HG03135 (cell line): ENCODE results near the gene MAP4K5.
A peak's percentile ranks its signal among the peaks of the same experiment; 100 is the strongest.
"Not testable (repeated sequence)": the region's sequence is repeated elsewhere in the genome, so short reads cannot be mapped to it uniquely, and the experiment has no call there.

Experiments used
- ATAC-seq: cut with Tn5 transposase; IDR thresholded peaks from one replicate; pipeline ENCODE4 v1.9.1; 2021; ENCODE audit warnings: mild to moderate bottlenecking, moderate library complexity; ENCODE audit not compliant: unreplicated experiment

MAP4K5 gene

DNA sequence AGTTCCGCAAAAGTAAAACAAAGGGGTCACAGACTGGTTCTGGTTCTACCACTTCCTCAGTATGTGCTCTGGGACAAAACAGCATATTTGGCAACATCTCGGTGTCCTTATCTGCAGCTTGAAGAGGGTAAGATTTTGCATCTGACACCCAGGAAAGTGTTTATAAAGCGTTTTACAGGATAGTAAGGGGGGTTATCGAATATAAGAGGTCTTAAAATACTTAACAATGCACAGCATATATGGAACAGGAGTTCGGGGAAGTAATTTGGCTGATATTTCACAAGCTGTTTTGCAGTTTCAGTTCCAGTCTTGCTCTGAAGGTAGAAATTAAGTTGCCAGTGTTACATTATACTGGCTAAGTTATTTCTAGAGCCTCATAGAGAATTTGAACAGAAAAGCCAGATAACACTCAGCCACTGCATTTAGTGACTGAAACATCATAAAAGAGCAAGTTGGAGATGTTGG is 904 bp upstream of the MAP4K5 start:
- peak; percentile 14 for ATAC-seq

DNA sequence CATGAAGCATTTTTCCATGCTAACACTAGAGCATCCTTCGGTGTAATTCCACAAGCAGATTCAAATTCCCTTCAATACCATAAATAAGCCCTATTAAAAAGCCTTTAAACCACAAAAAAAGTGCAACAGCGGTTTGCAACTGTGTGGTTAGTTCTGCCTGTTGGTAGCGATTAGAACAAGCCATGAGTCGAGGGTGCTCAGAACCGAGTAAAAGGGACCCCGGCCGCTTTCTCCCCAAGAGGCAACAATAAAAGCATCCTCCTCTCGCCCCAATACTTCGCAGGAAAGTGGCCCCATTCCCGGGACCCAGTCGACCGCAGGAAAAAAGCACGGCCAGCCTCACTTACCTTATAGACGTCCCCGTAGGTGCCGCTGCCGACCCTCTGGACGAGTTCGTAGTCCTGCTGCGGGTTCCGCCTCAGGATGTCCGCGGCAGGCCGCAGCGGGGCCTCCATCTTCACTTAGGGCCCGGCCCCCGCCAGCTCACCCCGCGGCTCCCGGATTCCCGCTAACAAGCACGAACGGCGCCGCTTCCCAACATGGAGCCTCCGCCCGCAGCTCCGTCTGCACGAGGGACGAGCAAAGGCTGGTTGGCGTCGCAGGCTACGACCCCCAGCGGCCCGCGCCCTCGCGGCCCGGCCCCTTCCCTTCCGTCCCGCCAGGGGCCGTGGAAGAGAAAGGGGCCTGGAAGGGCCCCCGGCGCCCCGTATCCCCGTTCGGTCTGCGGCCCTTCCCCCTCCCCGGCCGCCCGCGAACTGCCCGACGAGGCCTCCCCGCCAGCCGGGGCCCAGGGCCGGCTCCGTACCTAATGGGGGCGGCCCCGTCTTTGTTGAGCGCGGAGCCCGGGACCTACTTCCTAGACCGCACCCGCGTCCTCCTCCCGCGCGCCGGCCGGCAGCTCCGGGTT is 521 bp downstream of the MAP4K5 start:
- ATAC-seq = peak; percentile 39

DNA sequence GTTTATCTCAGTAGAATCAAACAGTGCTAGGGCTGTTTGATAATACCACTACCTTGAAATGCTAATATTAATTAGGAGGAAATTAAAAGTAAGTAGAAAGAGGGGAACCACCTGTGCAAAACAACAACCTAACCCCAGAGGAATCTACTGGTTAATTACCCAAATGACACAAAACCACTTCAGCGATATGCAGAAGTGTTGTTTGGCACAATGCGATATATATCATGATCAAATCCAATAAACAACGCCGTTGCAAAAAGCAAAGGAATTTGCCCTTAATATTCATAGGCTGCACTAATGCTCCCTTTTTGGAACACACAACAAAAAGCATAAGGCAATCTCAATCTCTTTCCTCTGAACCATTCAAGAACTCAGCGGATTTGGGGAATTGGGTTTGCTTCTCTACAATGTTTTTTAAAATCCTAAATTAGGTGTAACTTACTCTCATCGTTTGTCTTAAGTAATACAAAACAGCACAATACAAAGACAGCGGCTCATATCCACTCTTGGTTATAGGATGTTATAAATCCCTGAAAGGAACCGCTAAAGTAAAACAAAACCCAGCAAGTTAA is 1.5 kb downstream of the MAP4K5 start:
- ATAC-seq = no peak

DNA sequence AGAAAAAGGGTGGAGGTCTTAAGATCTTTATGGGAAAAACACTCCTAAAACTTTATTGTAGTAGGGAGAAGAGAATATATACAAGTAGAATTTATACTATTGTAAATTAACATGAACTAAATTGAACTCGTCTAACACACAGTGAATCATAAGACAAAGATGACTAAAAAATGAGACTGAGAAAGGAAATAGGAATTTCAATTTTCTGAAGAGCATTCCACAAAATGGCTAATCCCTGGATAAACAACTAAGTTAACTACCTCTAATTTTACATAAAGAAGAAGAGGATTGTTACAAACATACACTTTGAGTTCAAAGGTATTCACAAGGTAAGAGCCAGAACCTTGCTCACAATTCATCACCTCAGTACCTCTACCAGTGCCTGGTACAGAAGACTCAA is 2.0 kb downstream of the MAP4K5 start:
- no peak for ATAC-seq

DNA sequence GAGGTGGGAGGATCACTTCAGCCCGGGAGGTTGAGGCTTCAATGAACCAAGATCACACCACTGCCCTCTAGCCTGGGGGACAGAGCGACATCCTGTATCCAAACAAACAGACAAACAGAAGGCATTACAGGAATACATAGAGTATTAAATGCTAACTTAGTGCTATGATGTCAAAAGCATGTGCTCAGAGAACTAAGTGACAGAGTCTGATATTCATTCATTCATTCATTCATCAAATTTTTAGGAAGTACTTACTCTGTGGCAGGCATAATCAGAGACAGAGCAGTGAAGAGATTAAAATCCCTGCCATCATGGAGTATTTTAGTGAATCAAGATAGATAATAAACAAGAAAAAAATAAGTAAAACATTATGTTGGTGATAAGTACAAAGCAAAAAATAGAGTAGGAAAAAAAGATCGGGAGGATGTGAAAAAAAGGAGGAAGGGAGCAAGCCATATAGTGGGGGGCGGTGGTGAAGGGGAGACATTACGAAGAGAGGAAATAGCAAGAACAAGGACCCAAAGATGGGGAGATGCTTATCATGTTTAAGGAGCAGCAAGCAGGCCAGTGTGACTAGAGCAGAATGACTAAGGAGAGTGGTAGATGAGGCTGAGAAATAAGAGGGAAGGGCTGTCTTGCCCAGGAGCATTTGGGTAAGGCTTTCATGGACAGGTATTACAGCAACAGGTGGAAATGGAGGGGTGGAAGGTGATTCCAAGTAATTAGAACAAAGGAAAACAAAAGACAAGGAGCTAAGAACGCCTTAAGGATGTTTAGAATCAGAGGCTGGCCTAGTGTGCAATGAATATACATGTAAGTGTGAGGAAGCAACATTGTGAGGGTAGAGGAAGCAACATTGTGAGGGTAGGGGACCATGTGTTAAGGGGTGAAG is 2.8 kb downstream of the MAP4K5 start:
- ATAC-seq = no peak

DNA sequence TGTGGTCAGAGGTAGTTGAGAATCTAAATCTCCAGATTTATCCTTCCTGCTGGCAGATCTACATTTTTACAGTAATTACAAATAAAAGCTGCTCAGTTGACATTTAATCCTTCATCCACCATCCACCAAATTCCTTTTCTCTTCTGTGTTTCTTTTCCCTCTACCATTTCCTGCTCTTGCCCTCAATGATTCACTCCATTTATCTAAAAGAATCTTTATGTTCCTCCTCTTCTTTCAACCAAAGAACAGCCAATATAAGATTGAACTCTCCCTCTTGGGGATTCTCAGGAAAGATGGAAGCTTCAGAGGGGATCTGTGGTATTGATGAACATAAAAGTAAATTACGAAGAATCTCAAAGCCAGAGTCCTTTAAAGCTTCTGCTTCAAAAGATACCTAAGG is 4.4 kb downstream of the MAP4K5 start:
- no peak for ATAC-seq

DNA sequence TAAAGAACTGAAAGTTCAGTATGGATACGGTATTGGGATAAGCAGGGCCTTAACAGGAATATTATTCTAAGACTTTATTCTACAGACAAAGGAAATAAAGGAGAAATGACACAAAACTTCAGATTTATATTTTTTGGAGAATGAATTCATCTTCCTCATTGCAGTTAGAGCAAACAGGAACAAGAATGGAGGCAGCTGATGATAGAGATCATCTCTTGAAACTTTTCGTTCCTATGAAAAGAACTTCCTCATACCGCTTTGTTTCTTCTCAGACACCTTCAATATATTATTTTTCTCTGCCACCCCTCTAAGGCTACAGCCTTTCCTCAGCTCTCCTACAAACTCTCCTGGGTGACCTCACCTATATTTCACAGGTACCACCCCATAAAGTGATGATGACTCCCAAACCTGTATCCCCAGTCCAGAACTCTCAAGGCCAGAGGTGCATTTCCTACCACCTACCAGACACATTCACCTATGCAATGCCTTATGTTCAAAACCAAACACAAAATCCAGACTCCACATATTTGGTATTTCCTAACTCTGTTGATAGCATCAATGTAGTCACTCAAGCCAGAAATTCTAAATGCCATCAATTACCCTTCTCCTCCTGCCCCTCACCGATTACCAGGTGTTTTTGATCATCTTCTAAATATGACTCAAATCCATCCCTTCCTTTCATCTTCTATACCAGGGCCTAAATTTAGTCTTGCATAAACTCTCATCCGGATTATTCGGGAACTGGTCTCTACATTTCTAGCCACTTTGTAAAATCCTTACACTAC is 7.4 kb downstream of the MAP4K5 start:
- no peak for ATAC-seq

DNA sequence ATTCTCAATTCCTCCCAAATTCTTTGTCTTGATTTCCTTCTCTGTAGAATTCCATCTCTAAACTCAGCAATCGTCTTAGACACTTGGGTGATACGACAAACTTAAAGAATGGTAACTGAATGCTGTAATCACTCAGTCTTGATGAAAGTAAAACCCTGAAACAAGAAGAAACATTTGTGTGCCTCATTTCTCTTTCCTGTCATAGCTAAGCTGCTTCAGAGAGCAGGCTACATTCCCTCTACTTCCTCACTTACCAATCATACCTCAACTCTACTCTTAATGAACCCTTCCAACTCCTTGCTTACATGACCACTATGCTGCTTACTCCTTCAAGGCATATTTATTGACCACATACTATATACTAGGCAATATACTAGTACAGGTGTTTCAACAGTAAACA is 8.3 kb downstream of the MAP4K5 start:
- no peak for ATAC-seq

DNA sequence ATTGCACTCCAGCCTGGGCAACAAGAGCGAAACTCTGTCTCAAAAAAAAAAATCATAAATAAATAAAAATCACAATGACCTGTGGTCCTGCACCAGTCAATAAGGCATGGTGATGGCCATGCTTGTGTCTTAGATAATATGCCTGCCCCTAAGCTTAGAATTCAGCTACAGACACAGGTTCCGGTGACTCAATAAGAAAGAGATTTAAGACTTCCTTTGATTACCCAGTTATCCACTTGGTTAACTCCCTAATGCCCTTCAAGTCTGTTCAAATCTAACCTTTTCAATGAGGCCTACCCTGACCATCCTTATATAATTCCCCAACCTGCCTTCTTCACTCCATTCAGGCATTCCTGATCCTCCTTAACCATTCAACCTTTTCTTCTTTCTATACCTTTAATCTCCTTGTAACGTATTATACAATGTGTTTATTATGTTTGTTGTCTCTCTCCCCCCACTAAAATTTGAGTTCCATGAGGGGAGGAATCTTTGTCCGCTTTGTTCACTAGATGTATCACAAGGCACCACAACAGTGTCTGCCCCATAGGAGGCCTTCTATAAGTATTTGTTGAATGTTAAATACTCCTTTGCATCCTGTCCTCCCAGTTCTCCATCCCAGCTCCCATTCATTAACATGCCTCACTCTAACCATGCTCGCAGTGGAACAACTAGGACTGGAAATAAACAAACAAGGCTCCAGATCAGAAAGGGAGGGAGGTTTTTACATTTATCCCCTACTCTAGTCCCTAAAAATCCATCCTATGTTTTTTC is 8.9 kb downstream of the MAP4K5 start:
- no peak for ATAC-seq

DNA sequence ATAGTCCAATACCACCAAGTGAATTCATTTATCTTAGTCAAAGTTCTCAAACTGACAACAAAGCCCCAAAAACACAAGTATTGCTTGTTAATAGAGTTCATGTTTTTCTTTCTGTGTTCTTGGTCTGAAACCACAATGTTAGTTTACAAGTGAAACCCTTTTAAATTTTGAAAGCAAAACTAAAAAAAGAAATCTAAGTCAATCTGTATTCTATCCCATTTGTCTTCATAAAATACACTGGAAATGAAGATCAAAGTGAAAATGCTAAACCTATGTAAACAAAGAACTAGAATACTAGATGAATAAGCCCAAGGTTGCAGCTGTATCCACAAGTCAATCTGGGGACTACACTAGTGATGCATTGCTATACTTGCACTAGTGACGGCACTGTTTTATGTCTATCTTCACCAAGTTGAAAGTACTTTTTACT is 10.4 kb downstream of the MAP4K5 start:
- peak; percentile 55 for ATAC-seq

DNA sequence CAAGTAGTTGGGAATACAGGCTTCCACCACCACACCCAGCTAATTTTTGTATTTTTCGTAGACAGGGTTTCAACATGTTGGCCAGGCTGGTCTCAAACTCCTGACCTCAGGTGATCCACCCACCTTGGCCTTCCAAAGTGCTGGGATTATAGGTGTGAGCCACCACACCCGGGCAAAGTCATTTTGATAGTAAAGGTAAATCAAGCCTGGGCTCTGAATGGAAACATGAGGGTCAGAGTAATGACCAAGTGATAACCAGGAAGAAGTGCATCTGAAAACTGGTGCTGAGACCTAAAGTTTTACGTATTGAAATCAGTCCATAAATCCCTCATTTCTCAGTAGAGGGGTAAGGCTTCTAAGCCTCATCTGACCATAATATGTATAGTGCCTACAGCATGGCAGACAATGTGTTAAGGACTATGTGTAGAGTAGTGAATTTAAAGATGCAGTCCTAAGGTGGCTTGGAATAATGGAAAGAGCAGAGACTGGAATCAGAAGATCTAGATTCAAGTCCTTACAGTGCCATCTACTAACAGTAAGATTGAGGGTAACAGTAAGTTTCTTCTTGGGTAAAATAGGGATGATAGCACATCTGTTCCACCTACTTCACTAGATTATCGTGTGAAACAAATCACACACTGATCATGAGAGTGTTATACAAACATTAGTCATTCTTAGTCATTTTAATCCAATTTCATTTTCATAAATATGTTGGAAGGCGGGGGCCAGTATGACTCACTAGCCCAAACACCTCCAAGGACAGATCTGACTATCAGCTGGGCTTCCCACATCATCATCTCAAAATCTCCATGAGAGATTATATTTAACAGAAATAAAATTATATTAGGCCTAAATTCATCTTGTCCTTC is 11.2 kb downstream of the MAP4K5 start:
- peak; percentile 66 for ATAC-seq

DNA sequence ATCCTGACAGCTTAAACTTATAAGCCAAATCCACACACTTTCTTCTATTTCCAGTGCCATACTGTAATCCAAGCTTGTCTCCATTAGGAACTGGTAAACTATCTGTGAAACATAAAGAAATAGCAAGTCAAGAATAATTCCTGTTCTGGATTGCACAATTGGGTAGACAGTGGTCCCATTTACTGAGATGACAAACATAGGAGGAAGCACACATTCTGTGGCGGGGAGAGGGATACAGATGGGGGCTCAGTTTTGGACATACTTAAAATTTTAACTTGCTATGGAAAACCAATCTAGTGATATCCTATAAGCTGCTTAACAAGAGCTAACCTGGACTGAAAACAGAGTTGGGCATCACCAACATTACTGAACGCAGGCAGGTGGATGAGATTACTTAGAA is 16.3 kb downstream of the MAP4K5 start:
- no peak for ATAC-seq

DNA sequence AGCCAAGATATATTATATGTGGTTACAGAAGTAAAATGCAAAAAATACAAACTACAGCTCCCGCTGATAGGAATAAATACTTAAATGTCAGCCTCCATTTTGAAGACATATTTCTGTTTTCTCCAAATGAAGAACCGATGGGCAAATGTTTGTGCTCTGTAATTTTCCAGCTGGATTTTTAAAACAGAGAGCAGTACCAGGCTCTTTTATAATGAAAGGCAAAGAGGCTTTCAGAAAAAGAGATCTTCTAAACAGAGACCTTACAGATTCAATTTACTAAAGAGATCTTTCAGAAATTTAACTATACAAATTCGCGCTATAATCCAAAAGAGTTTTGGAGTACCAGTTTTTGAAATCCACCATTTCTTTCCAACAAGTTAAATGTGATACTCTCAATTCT is 19.9 kb downstream of the MAP4K5 start:
- ATAC-seq = no peak

DNA sequence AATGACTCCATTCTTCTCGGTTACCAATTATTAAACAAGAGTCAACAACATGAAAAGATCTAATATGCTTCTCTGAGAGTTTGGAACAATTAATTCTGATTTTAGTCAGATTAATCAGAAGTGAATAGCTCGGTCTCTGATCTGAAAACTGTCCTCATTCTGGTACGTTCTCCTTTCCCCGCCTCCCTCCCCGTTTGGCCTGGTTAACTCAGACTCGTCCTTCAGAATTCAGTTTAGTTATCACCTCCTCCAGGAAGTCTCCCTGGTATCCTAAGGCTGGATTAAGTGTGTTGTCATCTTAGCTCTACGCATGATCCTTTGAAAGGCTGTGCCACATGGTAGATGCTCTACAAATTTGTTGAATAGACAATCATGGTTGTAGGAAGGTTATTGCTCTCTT is 22.2 kb downstream of the MAP4K5 start:
- no peak for ATAC-seq

DNA sequence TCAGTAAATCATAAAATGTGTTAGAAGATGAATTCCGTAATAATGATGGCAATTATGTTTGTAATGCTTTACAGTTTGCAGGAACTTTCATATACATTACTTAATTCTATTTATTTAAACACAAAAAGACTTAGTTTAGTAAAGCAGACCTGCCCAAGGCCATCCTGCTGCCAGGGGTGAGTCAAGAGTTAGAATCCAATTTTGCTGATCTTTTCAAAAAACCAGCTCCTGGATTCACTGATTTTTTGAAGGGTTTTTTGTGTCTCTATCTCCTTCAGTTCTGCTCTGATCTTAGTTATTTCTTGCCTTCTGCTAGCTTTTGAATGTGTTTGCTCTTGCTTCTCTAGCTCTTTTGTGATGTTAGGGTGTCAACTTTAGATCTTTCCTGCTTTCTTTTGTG is 25.3 kb downstream of the MAP4K5 start:
- not testable (repeated sequence) for ATAC-seq

DNA sequence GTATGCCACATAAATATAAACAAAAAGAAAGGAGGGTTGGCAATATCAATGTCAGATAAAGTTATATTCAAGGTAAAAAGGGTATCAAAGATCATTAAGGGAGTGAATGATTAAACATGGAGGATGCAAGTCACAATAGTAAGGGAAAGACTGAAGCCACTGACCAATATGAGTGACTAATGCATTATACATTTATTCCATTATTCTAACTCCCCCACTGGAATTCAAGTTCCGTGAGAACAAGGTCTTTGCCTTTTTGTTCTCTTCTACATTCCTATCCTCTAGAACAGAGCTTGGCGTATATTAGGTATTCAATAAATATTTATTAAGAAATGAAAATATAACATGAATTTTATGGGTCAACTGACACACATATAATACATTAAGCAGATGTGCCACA is 30.7 kb downstream of the MAP4K5 start:
- no peak for ATAC-seq

DNA sequence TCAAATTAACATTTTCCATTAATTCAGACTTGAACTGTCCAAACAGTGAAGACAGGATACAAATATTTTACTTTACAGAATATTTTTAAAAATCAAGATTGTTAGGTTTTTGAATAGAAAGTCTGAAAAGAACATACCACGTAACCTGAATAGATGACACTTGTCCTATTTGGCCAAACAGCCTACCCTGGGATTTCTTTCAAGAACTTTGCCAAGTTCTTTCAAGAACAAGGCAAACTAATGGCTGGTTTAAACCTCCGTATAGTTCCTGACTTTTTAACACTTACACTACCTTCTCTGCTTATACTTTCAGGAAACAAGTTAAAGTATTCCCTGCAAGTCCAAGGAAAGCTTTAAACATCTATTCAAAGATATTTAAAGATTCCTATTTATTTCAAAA is 35.0 kb downstream of the MAP4K5 start:
- no peak for ATAC-seq

DNA sequence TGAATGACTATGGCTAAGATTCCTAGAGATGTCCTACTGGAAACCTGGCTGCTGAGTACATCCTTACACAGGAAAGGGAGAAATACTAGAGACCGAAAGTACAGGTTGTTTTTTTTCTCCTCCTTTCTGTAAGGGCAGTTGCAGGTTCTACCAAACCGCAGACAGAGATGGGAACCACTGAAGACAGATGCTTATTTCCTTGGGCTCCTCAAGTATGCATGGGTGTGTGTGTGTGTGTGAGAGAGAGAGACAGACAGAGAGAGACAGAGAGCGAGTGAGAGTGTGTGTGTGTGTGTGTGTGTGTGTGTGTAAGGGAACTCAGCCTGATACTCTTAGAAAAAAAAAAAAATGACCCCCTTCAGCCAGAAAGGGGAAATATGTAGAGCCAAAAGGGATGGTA is 42.5 kb downstream of the MAP4K5 start:
- ATAC-seq = no peak

DNA sequence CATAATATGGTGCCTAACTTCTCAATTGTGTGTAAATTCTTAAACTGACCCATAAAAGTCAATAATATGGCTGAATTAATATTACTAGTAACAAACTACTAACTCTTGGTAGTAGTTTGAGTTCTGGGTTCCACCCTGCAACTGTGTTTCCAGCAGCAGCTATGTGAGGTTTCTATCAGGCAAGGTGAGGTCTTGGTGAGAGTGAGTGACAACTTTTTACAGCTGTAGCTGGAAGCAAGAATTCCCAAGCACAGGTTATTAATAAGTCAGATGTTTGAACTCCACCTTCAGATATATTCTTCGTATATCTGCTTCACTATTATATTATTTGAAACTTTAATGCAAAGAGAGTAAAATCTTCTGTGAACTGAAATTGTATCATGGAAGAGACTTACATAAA is 43.8 kb downstream of the MAP4K5 start:
- ATAC-seq = no peak
